ENCODE measurements around the gene ATOH1. TPM values are rescaled to one million over a fixed set of nuclear protein-coding genes. Genes with fewer than 3 reads are reported as not detected.

Gene ATOH1
- polyA plus RNA-seq, 3 donors, result not detected

DNA sequence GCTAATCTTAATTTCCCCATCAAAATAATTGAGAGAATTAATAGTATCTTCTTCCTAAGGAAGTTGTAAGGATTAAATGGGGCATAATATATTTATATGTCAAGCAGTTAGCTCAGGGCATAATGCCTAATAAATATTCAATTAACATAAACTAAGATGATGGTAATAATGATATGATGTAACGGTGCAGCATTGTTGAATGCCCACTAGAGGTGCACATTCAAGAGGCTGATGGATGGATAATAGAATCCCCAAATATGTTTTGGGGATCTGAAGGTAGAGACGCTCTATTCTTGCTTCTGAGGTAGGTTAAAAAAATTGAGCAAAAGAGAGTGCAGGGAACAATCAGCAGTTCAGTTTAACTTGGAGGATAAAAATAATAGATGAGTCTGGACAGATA is 37.1 kb downstream of the ATOH1 start:
- no peak overlapping the region for H3K4me2 ChIP-seq (replicated peaks; ENCODE audit: extremely low read depth, low read length, poor library complexity, severe bottlenecking)
- H3K4me1 ChIP-seq (ENCODE audit: control insufficient read depth in 1 of 2, insufficient read depth in 2 of 2, low read length in 2 of 2), result no peaks in the 10 kb centered on the region
- intact Hi-C loops (cut with micrococcal nuclease), result no loop called here
- 100% methylated on average over 1 of the region's 2 CpGs for WGBS (ENCODE audit: insufficient coverage)
- Mint-ChIP-seq H3K9me3 (peaks cover 0 to 2% (median 0%) of the 10 kb centered on the region in 7 donors), H3K27me3 (ENCODE audit: low read depth in 3 of 3) (peaks cover 0 to 1% (median 0%) of the 10 kb centered on the region in 3 donors), H3K4me1 (no peaks in the 10 kb centered on the region), H3K4me3 (no peak overlapping the region), H3K27ac (no peak overlapping the region), H3K36me3 (no peaks in the 10 kb centered on the region)
- no peak overlapping the region for H3K4me3 ChIP-seq (replicated peaks in 1 of 3; ENCODE audit: low read depth in 2 of 3, low read length in 3 of 3)
- TF ChIP-seq, protein P1, sequence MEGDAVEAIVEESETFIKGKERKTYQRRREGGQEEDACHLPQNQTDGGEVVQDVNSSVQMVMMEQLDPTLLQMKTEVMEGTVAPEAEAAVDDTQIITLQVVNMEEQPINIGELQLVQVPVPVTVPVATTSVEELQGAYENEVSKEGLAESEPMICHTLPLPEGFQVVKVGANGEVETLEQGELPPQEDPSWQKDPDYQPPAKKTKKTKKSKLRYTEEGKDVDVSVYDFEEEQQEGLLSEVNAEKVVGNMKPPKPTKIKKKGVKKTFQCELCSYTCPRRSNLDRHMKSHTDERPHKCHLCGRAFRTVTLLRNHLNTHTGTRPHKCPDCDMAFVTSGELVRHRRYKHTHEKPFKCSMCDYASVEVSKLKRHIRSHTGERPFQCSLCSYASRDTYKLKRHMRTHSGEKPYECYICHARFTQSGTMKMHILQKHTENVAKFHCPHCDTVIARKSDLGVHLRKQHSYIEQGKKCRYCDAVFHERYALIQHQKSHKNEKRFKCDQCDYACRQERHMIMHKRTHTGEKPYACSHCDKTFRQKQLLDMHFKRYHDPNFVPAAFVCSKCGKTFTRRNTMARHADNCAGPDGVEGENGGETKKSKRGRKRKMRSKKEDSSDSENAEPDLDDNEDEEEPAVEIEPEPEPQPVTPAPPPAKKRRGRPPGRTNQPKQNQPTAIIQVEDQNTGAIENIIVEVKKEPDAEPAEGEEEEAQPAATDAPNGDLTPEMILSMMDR (IDR thresholded peaks at IDR 0.05), result no peak
- no peaks in the 10 kb centered on the region for H3K27me3 ChIP-seq (ENCODE audit: control insufficient read depth in 2 of 2, insufficient read depth in 2 of 2, low read length in 2 of 2)
- H2AFZ ChIP-seq (ENCODE audit: insufficient read depth, low read depth, low read length, poor library complexity, severe bottlenecking), result no peak overlapping the region
- H3K36me3 ChIP-seq (replicated peaks in 1 of 2; ENCODE audit: control insufficient read depth in 1 of 2, insufficient read depth in 2 of 2, low read length in 2 of 2), result no peaks in the 10 kb centered on the region
- no peaks in the 10 kb centered on the region for H3K9me3 ChIP-seq (replicated peaks in 1 of 2; ENCODE audit: control insufficient read depth in 1 of 2, insufficient read depth in 1 of 2, low read length in 2 of 2)
- DNase-seq, result no peak
- no peaks in the 10 kb centered on the region for H4K20me1 ChIP-seq (ENCODE audit: insufficient read depth, low read length)
- H3K79me2 ChIP-seq (ENCODE audit: insufficient read depth, low read length), result no peaks in the 10 kb centered on the region
- H3K27ac ChIP-seq (ENCODE audit: low read depth in 1 of 2, low read length in 2 of 2), result no peak overlapping the region
- no peak overlapping the region for H3K9ac ChIP-seq (ENCODE audit: insufficient read depth, low read length, poor library complexity, severe bottlenecking)

DNA sequence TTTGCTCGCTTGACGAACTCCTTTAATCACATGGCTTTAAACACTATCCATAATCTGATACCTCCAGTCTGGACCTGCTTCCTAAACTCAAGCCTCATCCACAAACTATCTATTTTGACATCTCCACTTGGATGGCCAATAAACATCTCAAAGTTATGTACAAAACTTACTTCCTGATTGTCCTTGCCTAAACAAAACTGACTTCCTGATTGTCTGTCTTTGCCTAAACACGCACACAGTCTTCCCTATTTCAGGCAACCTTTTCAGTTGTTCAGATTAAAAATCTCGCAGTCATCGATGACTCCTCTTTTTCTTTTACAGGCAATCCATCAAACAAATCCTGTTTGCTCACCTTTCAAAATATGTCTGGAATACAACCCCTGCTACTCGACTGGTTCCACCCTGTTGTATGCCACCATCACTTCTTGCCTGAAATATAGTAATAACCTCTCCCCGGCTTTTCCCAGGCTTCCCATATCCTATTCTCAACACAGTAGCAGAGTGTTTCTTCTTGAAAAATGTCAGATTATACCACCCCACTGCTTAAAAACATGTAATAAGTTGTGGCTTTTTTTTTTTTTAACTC is 39.0 kb downstream of the ATOH1 start:
- TF ChIP-seq, protein P1 (IDR thresholded peaks at IDR 0.05), result no peak
- Histone ChIP-seq H3K4me3 (replicated peaks in 1 of 3; ENCODE audit: low read depth in 2 of 3, low read length in 3 of 3) (no peak overlapping the region), H3K9ac (ENCODE audit: insufficient read depth, low read length, poor library complexity, severe bottlenecking) (no peak overlapping the region), H3K4me2 (replicated peaks; ENCODE audit: extremely low read depth, low read length, poor library complexity, severe bottlenecking) (no peak overlapping the region), H2AFZ (ENCODE audit: insufficient read depth, low read depth, low read length, poor library complexity, severe bottlenecking) (no peak overlapping the region), H3K27me3 (ENCODE audit: control insufficient read depth in 2 of 2, insufficient read depth in 2 of 2, low read length in 2 of 2) (no peaks in the 10 kb centered on the region), H4K20me1 (ENCODE audit: insufficient read depth, low read length) (no peaks in the 10 kb centered on the region), H3K4me1 (ENCODE audit: control insufficient read depth in 1 of 2, insufficient read depth in 2 of 2, low read length in 2 of 2) (no peaks in the 10 kb centered on the region), H3K79me2 (ENCODE audit: insufficient read depth, low read length) (no peaks in the 10 kb centered on the region), H3K27ac (ENCODE audit: low read depth in 1 of 2, low read length in 2 of 2) (no peak overlapping the region), H3K9me3 (replicated peaks in 1 of 2; ENCODE audit: control insufficient read depth in 1 of 2, insufficient read depth in 1 of 2, low read length in 2 of 2) (no peaks in the 10 kb centered on the region), H3K36me3 (replicated peaks in 1 of 2; ENCODE audit: control insufficient read depth in 1 of 2, insufficient read depth in 2 of 2, low read length in 2 of 2) (no peaks in the 10 kb centered on the region)
- H3K36me3 Mint-ChIP-seq, result no peaks in the 10 kb centered on the region
- H3K4me3 Mint-ChIP-seq, result no peak overlapping the region
- no peak for DNase-seq
- intact Hi-C loops (cut with micrococcal nuclease), result no loop called here
- peaks cover 0 to 2% (median 0%) of the 10 kb centered on the region in 3 donors for H3K27me3 Mint-ChIP-seq (ENCODE audit: low read depth in 3 of 3)
- 87% methylated on average over 6 of the region's 7 CpGs for WGBS (ENCODE audit: insufficient coverage)
- H3K27ac Mint-ChIP-seq, result no peak overlapping the region
- peaks cover 0 to 2% (median 0%) of the 10 kb centered on the region in 7 donors for H3K9me3 Mint-ChIP-seq
- H3K4me1 Mint-ChIP-seq, result no peaks in the 10 kb centered on the region

All from CD14-positive monocyte (primary cell).